ENCODE data around the gene ZDHHC8.
"Not testable (repeated sequence)": the region's sequence is repeated elsewhere in the genome, so short reads cannot be mapped to it uniquely, and the experiment has no call there.

Gene ZDHHC8

DNA sequence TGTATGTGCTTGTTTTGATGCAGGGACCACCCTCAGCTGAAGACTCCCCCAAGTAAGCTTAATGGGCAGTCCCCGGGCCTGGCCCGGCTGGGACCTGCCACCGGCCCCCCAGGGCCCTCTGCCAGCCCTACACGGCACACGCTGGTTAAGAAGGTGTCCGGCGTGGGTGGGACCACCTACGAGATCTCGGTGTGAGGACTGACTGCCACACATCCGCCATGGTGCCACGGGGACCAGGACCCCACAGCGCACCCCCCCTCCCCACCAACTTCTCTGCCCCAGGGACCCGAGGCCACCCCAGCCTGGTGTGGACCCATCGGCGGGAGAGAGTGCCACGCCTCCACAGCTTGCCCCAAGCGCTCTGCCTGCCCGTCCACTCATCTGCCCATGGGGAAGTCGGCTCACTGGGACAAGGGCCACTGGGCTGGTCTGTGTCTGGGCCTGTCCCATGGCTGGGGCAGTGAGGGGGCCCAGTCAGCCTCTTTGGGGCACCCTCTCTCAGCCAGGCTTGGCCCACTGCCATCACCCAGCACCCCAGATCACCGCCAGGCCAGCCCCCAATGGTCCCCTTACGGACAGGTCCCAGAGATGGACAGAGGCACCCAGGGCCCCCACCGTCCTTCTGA, 13.7 kb downstream of the ZDHHC8 start:
- no peak for DNase-seq (ENCODE audit: low read depth)

DNA sequence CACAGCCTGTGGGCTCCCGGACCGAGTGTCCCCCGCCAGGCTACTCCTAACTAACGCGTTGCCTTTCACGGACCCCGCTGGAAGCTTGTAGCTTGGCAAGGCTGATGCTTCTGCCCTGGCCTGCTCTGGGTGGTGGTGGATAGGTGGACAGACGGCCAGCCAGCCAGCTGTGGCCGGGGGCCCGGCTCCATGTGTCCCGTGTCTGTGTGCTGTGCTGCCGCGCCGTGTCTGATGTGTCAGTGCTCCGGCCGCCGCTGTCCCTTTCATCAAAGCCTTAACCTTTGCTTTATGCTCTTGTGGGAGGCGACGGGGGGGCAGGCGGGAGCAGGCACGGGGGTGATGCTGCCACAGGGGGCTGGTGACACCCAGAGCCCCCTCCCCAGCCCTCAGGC, 14.2 kb downstream of the ZDHHC8 start:
- no peak for DNase-seq (ENCODE audit: low read depth)

DNA sequence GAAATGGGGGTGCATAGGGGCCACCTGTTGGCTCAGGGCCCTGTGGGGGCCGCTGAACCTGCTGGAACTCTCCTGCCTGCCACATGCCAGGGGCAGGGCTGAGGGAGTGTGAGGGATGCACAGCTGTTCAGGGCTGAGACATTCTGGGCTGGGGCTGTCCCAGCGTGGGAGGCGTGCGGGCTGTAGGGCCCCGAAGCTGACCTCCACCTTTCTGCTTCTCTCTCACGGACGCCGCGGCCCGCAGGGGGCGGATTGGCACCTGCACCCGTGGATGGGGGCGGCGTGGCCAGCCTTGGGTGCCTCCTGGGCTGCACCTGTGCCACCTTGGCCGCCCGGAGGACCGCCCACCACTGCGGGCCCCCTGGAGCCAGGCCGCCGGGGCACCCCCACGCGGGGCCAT, 15.2 kb downstream of the ZDHHC8 start:
- no peak for DNase-seq (ENCODE audit: low read depth)

DNA sequence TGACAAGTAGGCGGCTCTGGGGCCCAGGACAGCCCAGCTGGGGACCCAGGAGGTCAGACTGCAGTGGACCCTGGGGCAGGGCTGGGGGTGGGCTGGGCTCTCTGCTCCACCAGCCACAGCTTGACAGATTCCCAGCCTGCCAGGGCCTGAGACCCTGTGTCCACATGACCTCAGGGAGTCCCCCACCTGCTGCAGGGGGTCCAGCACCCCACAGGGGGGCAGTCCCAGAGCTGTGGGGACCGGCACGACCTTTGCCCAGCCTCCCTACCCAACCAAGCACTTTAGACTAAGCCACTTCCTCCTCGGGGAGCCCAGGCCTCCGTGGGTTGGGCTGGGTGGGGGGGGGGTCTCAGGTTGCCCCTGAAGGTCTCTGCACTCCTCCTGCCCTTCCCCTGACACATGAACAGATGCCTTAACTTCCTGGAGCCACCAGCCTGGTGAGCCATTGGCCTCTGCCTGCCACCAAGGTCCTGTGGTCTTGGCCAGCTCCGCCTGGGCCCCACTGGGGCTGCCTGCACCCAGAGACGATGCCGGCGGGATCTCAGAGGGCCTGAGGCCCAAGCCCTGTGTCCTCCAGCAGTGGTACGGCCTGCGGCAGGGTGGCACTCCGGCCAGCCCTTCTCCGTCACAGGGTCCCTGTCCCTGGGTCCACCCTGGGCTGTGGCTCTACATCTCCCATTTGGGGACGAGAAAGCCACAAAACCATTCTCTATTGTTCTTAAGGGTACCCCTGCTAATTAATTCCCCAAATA, 15.8 kb downstream of the ZDHHC8 start:
- DNase-seq (ENCODE audit: low read depth), result no peak

DNA sequence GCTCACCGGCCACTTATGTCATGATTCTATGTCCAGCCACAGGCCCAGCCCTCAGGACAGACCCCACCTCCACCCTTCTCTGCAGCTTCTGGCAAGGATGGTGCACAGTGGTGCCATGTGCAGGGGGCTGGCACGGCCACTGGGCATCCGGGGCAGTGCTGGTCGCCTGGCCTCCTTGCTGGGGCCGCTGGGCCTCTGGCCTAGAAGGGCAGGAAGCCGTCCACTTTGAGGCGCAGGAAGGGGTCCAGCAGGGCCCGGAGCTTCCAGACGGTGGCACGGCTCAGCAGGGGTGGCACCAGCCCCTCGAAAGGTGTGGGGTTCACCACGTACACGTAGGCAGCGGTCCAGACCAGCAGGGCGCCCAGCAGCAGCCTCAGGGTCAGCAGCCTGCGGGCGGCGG, 16.8 kb downstream of the ZDHHC8 start:
- DNase-seq (ENCODE audit: low read depth), result no peak

DNA sequence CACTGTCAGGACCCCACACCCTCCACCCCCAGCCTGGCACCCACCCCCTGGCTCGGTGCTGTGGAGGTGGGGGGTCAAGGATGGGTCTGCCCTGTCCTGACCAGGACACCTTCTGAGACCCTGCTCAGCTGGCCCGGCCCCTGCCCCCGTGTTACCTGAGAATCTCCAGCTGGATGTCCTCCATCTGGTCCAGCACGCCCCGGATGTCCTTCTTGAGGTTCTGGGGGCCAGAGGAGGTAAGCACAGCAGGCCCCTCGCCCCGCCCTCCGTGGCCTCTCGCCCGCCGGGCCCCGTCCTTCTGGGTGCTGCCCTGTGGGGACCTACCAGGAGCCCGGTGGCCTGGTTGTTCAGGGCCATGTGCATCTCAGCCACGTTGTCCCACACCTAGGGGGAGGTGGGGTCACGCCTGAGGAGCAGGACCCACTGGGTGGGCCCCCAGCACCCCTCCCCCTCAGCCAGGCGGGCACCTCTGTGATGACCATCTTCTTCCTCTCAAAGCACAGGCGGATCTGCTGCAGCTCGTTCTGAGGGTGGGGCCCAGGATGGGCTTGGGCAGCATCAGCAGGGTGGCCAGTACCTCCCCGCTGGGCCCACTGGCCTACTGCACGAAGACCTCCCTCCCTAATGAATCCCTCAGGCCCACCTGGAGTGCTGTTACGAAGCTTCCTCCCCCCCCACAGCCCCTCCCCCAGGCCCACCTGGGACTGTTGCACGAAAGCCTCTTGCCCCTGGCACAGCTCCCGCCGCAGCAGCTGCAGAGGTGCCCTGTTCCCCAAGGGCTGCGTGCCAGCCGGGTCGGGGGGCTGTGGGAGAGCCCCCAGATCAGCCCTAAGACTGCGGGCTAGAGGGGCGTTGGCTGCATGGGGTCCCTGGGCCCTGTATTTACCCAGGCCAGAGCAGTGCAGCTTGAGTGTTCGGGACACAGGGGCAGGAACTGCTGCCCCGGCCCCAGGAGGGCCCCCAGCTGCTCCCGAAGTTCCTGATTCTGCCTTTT, 17.9 kb downstream of the ZDHHC8 start:
- no peak for DNase-seq (ENCODE audit: low read depth)

DNA sequence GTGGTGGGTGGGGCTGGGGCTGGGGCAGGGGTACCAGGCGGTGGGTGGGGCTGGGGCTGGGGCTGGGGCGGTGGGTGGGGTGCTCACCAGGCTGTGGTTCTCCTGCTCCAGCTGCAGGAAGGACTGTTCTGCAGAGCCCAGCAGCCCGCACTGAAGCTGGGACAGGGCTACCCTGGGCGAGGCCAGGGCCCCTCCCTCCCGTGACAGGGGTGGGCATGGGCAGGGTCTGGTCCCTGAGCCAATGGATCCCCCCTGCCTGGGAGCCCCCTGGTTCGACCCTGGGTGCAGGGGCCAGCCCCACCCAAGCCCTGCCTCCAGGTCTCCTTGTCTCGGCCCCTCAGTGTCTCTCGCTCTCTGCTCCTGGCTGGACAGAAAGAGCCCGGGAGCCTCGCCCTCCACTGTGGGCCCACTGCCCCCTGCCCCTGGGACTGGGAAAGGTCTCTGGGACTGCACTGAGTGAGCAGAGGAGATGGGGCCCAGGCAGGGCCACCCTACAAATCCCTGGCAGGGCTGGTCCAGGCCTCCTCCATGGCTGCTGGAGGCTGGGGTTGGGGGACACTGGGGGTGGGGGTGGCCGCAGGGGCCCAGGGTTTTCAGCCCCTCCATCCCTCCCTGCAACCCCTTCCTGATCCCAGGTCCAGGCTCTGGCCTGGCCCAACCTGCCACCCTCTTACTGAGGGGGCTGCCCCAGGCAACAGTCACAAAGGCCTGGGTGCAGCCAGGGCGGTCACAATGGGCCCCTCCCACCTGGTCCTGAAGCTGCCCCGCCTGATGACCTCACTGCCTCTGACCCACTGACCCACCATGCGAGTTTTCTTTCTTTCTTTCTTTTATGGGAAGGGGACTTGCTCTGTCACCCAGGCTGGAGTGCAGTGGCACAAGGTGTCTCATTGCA, 19.0 kb downstream of the ZDHHC8 start, which contains the start of gene CCDC188:
TSS of gene CCDC188 (minus strand) at position 675 of the 895 bp plus-strand sequence. CDS start at position 606, 69 bp downstream.
- no peak for DNase-seq (ENCODE audit: low read depth)

DNA sequence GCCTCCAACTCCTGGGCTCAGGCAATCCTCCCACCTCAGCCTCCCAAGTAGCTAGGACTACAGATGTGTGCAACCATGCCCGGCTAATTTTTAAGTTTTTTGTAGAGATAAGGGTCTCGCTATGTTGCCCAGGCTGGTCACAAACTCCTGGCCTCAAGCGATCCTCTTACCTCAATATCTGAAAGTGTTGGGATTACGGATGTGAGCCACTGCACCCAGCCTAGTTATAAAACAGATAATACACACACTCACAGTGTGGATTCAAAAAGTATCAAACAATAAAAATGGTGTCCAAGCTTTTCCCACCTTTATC, 19.6 kb downstream of the ZDHHC8 start:
- no peak for DNase-seq (ENCODE audit: low read depth)

DNA sequence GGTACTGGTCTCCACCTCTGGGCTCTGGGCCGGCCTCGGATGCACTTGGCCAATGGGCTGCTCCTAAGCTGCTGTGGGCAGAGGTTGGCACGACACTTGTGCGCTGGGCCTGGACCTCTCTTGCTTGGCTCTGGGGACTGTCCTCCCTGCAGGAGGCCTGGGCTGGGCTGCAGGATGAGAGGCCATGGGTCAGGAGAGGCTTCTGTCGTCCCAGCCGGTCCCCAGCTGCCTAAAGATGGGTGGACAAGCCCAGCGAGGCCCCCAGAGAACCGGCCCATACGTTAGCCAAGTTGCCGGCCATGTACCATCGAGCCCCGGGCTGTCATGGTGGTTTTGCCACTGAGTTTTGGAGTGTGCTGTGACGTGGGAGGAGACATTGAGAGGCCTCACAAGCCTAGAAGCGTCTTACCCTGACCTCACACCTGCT, 20.9 kb downstream of the ZDHHC8 start:
- DNase-seq (ENCODE audit: low read depth), result no peak

DNA sequence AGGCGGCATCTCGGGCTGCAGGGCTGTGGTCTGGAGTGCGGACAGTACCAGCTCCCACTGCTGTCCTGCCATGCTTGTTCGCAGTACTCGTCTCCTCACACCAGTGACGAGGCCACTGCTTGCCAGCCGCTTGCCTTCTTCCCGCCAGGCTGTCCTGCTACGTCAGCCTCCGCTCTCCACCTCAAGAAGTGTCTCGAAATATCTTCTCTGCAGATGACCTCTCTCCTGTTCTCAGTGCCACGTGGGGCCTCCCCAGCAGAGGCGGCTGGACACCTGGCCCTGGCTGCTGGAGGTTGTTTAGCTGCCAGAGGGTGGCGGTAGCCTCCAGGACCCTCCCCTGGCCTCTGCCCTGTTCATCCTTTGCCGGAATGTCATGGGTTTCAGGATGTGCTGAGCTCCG, 22.3 kb downstream of the ZDHHC8 start:
- DNase-seq (ENCODE audit: low read depth), result no peak

DNA sequence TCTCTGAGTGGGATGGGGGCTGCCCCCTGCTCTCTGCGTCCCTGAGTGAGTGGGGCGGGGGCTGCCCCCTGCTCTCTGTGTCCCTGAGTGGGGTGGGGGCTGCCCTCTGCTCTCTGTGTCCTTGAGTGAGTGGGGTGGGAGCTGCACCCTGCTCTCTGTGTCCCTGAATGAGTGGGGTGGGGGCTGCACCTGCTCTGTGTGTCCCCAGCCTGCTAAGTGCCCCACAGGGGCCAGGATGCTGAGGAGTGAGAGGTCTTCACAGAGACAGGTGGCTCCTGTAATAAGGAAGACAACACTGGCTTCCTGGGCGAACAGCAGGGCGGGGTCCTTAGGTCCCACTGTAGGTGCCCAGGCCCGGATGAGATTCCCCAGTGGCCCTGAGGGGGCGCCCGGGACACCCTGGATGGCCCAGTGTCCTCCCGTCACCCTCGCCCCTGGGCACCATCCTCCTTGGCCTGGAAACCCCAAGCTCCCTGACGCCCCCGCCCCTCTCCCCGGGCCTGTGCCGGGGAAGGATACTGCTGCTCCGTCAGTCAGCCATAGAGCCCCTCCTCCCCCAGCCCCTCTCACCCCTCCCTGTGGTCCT, 23.1 kb downstream of the ZDHHC8 start:
- DNase-seq (ENCODE audit: low read depth), result no peak

DNA sequence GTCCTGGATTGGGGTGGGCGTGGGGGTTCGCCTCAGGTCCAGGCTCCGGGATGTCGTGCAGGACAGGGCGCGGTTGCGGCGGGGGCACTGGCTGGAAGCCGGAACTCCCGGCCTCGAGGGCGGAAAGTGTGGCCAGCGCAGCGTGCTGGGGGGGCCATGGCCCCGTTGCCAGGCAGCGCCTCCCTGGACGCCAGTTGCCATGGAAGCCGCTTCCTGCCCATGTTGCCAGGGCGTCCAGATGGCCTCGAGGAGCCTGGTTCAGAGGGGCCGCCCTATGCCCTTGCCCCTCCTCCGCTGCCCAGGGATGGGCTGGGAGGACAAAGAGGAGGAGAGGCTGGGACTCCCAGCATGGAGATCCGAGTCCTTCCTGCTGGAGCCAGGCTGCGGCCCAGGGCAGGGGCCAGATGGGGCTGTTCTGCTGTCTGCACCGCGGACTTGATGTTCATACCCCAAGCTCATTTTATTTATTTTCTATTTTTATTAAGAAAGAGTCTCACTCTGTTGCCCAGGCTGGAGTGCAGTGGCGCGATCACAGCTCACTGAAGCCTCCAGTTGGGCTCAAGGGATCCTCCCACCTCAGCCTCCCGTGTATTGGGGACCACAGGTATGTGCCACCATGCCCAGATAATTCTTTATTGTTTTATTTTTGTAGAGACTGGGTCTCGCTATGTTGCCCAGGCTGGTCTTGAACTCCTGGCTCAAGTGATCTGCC, 23.9 kb downstream of the ZDHHC8 start:
- peak; percentile 35 for DNase-seq (ENCODE audit: low read depth)

DNA sequence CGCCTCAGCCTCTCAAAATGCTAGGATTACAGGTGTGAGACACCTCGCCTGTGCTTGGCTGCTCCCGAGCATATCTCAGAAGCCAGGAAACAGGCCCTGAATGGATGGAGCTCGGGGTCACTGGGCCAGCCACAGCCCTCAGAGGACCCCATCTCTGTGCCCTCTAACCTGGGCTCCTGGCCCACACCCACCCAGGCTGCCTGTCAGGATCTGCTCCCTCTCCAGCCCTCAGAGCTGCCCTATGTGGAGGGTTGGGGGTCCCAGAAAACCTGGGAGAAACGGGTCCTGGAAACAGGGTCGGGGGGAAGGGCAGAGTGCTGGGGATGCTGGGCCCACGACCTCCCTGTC, 24.4 kb downstream of the ZDHHC8 start:
- DNase-seq (ENCODE audit: low read depth), result no peak

DNA sequence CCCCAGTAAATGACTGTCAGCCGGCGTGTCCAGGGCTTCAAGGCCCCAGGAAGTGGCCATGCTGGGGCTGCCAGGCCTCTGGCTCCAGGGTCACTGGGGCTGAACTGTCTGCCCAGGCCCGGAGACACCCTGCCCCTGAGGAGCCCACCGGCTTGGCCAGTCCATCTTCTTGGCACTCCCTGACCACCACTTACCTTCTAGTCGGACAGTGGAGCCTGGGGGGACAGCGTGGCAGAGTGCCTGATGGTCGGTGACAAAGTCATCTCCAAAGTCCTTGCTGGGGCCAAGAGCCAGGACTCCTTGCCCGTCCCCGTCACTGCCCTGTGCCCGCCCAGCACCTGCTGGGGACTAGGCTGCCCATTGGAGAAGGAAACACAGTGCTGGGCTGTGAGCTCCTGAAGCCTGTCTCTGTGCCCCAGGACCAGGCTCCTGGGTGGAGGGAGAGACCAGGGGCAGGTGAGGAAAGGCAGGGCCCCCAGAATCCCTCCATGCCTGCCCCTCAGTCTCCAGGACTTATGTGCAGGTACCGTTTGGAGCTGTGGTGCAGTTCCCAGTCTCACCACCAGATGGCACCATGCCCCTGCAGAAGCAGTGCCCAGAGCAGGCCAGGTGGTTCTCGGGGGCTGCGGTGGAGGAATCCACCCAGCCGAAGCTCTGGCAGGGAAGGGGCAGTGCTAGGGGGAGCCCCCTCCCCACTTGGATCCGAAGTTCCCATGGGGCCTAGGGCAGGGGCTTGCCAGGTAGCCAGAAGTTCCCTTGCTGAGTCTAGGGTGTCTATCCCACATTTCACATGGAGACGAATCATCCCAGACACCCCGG, 25.2 kb downstream of the ZDHHC8 start:
- DNase-seq (ENCODE audit: low read depth), result no peak

DNA sequence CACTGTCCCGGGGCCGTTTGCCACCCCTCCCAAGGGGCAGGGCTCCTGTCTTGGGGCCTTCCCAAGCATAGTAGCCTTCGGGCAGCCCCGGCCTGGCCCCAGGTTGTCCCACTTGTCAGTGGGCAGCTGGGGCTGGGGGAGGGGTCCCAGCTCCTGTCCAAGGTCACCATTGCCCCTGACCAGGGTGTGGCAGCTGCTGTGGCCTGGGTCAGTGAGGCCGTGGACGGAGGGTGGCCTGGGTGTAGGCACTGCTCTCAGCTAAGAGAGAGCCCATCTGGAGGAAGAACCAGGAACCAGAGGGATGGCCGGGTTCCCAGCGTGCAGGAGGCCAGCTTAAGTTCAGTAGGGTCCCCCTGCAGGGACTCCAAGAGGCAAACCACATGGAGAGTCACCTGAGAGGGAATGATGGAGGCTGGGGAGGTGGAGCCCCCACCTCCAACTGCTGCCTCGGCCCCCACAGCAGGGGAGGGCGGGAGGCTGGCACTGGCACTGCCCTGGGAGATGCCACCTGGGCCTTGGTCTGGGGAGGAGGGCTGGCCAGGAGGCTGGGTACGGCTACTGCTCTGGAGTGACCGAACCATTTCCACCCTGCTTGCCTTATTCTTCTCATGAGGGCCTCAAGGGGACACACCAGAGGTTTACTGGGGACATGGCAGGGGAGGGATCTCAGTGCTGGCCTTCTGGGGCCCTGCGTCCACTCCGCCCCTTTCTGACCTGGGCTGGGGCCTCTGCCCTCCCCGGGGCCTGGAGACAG, 26.0 kb downstream of the ZDHHC8 start:
- no peak for DNase-seq (ENCODE audit: low read depth)

DNA sequence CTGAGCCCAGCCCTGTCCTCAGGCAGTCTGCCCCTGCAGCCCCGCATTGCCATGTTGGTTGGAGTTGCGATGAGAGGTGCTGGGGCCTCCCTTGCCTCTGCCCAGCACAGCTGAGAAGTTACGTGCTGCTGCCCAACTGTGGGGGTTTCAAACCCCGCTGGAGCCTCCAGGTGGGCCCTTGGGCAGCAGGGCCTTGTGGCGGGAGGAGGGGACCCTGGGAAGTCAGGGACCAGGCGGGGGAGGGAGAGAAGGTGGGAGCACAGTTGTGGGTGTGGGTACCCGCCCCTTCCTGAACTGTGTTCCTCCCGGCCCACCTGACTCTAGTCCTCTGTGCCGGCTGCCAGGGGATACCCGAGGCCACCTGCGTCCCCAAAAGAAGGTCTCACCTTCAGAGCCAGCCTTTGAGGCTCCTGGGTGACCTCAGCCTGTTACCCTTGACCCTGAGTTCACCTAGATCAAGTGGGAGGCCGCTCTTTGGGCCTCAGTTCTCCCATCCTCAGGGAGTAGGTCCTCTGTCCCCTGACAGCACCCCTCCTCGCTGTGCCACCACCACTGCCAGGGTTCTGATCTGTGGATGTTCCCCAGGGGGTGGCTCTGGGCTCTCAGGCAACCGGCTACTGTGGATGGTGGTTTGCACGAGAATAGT, 26.9 kb downstream of the ZDHHC8 start:
- DNase-seq (ENCODE audit: low read depth), result no peak

DNA sequence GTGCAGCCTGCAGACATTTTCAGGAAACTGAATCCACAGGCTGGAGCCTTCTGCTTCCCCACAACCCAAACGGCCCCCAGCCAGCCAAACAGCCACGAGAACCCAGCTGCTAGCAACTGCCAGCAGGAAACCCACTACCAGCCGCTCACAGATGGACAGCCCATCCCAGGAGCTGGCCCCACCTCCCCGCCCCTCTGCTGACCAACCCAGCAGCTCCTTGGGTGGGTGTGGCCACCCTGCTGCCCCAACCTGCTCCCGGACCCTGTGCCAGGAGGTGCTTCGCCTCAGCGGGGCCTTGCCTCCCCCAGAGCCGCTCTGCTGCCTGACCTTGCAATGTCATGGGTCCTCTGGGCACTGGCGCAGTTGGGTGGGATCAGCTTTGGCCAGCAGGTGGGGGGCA, 27.5 kb downstream of the ZDHHC8 start:
- no peak for DNase-seq (ENCODE audit: low read depth)

DNA sequence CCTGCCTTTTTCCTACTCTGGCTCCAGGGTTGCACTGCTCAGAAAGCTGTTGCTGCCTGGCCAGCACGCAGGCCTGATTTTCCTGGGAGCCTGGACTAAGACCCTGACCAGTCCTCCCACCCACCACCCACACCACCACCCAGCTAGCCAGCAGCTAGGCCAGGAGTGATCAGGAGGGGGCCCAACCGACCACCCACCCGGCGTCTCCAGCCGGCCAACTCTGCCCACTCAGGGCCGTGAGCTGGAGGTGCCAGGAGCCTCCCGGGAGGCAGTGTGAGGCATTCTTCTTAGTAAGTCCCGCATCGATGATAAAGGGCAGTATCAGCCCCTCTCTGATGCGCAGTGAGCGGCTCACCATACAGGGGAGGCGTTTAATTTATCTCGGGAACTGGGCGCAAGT, 27.9 kb downstream of the ZDHHC8 start:
- DNase-seq (ENCODE audit: low read depth), result not testable (repeated sequence)

DNA sequence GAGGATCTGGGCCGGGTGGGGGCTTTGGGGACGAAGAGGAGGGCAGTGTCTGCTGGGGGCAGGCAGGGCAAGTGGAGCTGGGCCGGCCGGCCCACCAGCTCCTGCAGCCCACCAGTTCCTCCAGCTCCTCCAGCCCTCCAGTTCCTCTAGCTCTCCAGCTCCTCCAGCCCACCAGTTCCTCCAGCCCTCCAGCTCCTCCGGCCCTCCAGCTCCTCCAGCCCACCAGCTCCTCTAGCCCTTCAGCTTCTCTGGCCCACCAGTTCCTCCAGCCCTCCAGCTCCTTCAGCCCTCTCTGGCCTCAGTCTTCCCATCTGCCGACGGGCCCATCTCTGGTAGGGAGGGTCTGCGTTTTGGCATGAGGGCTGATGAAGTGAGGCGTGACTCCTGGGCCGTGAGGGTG, 28.4 kb downstream of the ZDHHC8 start:
- DNase-seq (ENCODE audit: low read depth), result no peak
